Measurements from ENCODE around the gene IRF4.
A peak's percentile ranks its signal among the peaks of the same experiment; 100 is the strongest.

DNA sequence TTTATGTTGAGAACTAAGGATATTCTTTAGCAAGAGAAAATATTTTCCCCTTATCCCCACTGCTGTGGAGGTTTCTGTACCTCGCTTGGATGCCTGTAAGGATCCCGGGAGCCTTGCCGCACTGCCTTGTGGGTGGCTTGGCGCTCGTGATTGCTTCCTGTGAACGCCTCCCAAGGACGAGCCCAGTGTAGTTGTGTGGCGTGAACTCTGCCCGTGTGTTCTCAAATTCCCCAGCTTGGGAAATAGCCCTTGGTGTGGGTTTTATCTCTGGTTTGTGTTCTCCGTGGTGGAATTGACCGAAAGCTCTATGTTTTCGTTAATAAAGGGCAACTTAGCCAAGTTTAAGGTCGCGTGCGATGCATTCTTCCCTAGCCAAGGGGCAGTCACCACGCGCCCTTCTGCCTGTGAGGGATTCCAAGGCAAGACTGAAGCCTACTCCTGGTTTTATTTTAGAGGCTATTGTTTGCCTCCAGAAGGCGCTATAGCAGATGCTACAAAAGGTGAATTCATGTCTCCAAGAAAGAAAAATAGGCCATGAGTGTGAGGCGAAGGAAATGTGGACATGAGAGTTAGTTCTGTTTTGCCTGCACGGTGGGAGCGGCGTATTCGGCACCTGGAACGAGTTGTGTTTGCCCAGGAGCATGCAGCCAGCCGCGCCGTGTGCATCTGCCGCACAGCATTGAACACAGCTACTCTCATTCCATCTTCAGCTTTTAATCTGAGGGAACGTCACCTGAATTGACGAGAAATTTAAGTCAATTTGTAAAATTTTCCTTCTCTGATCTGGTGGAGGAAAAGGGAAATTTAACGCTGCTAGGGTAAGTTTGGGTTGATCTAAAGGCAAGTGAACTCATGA lies 40.3 kb upstream of the IRF4 start:
- TF ChIP-seq, protein P1, sequence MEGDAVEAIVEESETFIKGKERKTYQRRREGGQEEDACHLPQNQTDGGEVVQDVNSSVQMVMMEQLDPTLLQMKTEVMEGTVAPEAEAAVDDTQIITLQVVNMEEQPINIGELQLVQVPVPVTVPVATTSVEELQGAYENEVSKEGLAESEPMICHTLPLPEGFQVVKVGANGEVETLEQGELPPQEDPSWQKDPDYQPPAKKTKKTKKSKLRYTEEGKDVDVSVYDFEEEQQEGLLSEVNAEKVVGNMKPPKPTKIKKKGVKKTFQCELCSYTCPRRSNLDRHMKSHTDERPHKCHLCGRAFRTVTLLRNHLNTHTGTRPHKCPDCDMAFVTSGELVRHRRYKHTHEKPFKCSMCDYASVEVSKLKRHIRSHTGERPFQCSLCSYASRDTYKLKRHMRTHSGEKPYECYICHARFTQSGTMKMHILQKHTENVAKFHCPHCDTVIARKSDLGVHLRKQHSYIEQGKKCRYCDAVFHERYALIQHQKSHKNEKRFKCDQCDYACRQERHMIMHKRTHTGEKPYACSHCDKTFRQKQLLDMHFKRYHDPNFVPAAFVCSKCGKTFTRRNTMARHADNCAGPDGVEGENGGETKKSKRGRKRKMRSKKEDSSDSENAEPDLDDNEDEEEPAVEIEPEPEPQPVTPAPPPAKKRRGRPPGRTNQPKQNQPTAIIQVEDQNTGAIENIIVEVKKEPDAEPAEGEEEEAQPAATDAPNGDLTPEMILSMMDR (IDR thresholded peaks at IDR 0.05; ENCODE audit: insufficient read depth, low read length, poor library complexity, severe bottlenecking), result peak; percentile 30
- no peak for TF ChIP-seq EZH2phosphoT487 (conservative IDR thresholded peaks at IDR 0.05; ENCODE audit: low read length)
